Prostate gland (tissue), 2 donors: ENCODE results near the gene AGFG1. TPM values are rescaled to one million over a fixed set of nuclear protein-coding genes. Genes with fewer than 3 reads are reported as not detected.

ENCODE experiments used
- DNase-seq: peaks from one replicate; pipeline ENCODE4 v3.0.0-alpha.2; 2019; ENCODE audit warnings: low spot score
- H3K27ac ChIP-seq, 2 donors: fragments of 200-600 bp; sonication (generic); 2 replicates each; pipeline ENCODE4 v1.5.1; 2017 to 2019
- H3K27me3 ChIP-seq: fragments of 200-600 bp; sonication (generic); replicated peaks from 2 replicates; pipeline ENCODE4 v1.5.1; 2019; ENCODE audit not compliant: insufficient read depth
- H3K36me3 ChIP-seq, 2 donors: fragments of 200-600 bp; sonication (generic); 1 replicate in 1 of 2; 2 replicates in 1 of 2; pipeline versions ENCODE4 v1.5.1 to v1.8.1; 2017 to 2019
- H3K4me1 ChIP-seq: fragments of 200-600 bp; sonication (generic); replicated peaks from 2 replicates; pipeline ENCODE4 v1.5.1; 2019
- H3K4me3 ChIP-seq, 2 donors: fragments of 200-600 bp; sonication (generic); 2 replicates each; pipeline ENCODE4 v1.5.1; 2017 to 2019
- H3K9me3 ChIP-seq: fragments of 200-600 bp; sonication (generic); 2 replicates; pipeline ENCODE4 v1.5.1; 2017
- CTCF ChIP-seq, 4 experiments: fragments of 200-600 bp in 2 of 4; fragments of 450-650 bp in 2 of 4; sonication (generic) in 2 of 4; IDR thresholded peaks; 1 replicate in 3 of 4; 2 replicates in 1 of 4; pipeline ENCODE4 v1.5.1; 2016 to 2019; ENCODE audit warnings: antibody characterized with exemption in 4 of 4, mild to moderate bottlenecking in 2 of 4, moderate library complexity in 2 of 4
- POLR2A ChIP-seq: fragments of 450-650 bp; IDR thresholded peaks from one replicate; pipeline ENCODE4 v1.6.1; 2016; ENCODE audit warnings: antibody characterized with exemption, mild to moderate bottlenecking
- POLR2AphosphoS5 ChIP-seq: sonication (generic); formaldehyde crosslinking; IDR thresholded peaks from one replicate; pipeline ENCODE4 v1.6.1; 2017; ENCODE audit warnings: antibody characterized with exemption
- WGBS: methylation state at CpG from one replicate; pipeline ENCODE4 v1.1.5; 2018; 5-methylcytosine and 5-hydroxymethylcytosine counted together
- intact Hi-C: fragments of 100-400 bp; cut with DNase I; formaldehyde crosslinking; loops from one replicate; pipeline ENCODE4 v1.14.2; 2022
- total RNA-seq, 2 donors: library from RNA; depleted of rRNA; stranded (reverse); fragments of >200 nt; gene quantifications; one replicate each; pipeline ENCODE4 v1.1.0, GENCODE V29; 2016

Gene AGFG1
- total RNA-seq, 2 donors from 2014 or later: 40.3 to 73.7 TPM

- TF ChIP-seq POLR2AphosphoS5: no peak
- no peak overlapping the region for H3K27ac ChIP-seq
- WGBS: 89% methylated on average over 1 of the region's 1 CpG
- intact Hi-C loops: no loop called here
- DNase-seq: no peak
- no peaks in the 10 kb centered on the region for H3K9me3 ChIP-seq
- no peaks in the 10 kb centered on the region for H3K36me3 ChIP-seq
- H3K4me3 ChIP-seq: no peak overlapping the region
- H3K27me3 ChIP-seq: no peaks in the 10 kb centered on the region
- no peaks in the 10 kb centered on the region for H3K4me1 ChIP-seq
Measured at GRCh38 chr2:227579791-227580190, 107.8 kb downstream of the AGFG1 start.

GRCh38 chr2:227582369-227582768 lies 110.4 kb downstream of the AGFG1 start:
- no peaks in the 10 kb centered on the region for H3K27me3 ChIP-seq
- intact Hi-C loops: no loop called here
- no peaks in the 10 kb centered on the region for H3K9me3 ChIP-seq
- H3K36me3 ChIP-seq: no peaks in the 10 kb centered on the region
- no peaks in the 10 kb centered on the region for H3K4me1 ChIP-seq
- no peak for TF ChIP-seq CTCF (IDR thresholded peaks at IDR 0.05)
- no peak for TF ChIP-seq POLR2A
- no peak for TF ChIP-seq POLR2AphosphoS5
- H3K4me3 ChIP-seq: no peak overlapping the region
- H3K27ac ChIP-seq: no peak overlapping the region
- DNase-seq: no peak

GRCh38 chr2:227592694-227593387 lies 120.9 kb downstream of the AGFG1 start:
- Histone ChIP-seq H3K27me3 (no peaks in the 10 kb centered on the region), H3K9me3 (no peaks in the 10 kb centered on the region), H3K36me3 (no peaks in the 10 kb centered on the region), H3K27ac (no peak overlapping the region), H3K4me3 (no peak overlapping the region), H3K4me1 (no peaks in the 10 kb centered on the region)
- intact Hi-C loops: no loop called here
- 96% methylated on average over 1 of the region's 1 CpG for WGBS
- no peak for TF ChIP-seq POLR2A
- no peak for TF ChIP-seq POLR2AphosphoS5
- no peak for TF ChIP-seq CTCF (IDR thresholded peaks at IDR 0.05)
- DNase-seq: no peak

- TF ChIP-seq POLR2AphosphoS5: no peak
- TF ChIP-seq POLR2A: no peak
- no peak for TF ChIP-seq CTCF (IDR thresholded peaks at IDR 0.05)
- H3K9me3 ChIP-seq: no peaks in the 10 kb centered on the region
- DNase-seq: no peak
- intact Hi-C loops: no loop called here
- H3K27me3 ChIP-seq: no peaks in the 10 kb centered on the region
- no peaks in the 10 kb centered on the region for H3K4me1 ChIP-seq
- no peak overlapping the region for H3K27ac ChIP-seq
- WGBS: 80% methylated on average over 4 of the region's 4 CpGs
- H3K36me3 ChIP-seq: no peaks in the 10 kb centered on the region
- no peak overlapping the region for H3K4me3 ChIP-seq
Measured at GRCh38 chr2:227595797-227596196, 123.8 kb downstream of the AGFG1 start.

- Histone ChIP-seq H3K4me1 (no peaks in the 10 kb centered on the region), H3K36me3 (no peaks in the 10 kb centered on the region), H3K4me3 (no peak overlapping the region), H3K9me3 (no peaks in the 10 kb centered on the region), H3K27ac (no peak overlapping the region), H3K27me3 (no peaks in the 10 kb centered on the region)
- intact Hi-C loops: no loop called here
- TF ChIP-seq POLR2A: no peak
- TF ChIP-seq POLR2AphosphoS5: no peak
- no peak for TF ChIP-seq CTCF (IDR thresholded peaks at IDR 0.05)
- DNase-seq: no peak
Measured at GRCh38 chr2:227597036-227597435, 125.1 kb downstream of the AGFG1 start.
